Middle frontal gyrus (tissue), 1 donor: ENCODE data around the gene NRXN3.
"Not testable (repeated sequence)": the region's sequence is repeated elsewhere in the genome, so short reads cannot be mapped to it uniquely, and the experiment has no call there.

Experiments
- DNase-seq: peaks from one replicate; pipeline ENCODE4 v3.0.0-alpha.2; 2015; ENCODE audit warnings: low spot score; ENCODE audit errors: extremely low spot score

The NRXN3 gene

DNA sequence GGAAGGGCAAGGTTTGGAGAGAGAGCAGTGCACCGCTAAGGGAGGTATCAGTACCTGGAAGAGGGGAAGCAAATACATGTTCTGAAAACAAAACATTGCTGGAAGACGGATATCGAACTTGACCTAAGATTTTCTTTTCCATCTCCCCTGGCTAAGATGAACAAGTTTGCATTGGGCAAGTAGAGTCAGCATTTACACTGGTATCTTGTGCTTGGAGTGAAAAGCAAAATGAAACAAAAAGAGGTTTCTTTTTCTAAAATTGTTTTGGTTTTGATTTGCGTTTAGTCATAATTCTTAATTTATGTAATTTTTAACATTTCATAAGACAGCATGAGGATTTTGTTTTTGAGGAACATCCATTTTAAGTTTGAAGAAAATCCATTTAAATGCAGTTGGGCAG, 881.6 kb downstream of the NRXN3 start:
- DNase-seq, result no peak

DNA sequence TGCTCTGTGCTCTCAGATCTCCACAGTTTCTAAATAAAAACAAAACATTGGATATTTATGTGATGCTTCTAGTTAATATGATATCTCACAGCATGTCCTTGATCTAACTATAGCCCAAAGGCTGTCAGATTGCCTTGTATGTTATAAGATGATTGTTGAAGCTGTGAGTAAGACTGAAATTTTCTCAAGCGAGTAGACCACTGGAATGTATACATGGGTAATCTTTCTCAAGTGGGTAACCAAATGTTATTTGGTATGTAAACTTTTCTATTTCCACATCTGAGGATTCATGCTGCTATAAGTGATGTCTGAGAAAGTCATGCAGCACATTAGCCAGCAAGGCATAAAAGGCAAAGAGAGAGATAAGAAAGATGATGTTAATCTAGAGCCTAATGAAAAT, 886.7 kb downstream of the NRXN3 start:
- DNase-seq, result no peak

DNA sequence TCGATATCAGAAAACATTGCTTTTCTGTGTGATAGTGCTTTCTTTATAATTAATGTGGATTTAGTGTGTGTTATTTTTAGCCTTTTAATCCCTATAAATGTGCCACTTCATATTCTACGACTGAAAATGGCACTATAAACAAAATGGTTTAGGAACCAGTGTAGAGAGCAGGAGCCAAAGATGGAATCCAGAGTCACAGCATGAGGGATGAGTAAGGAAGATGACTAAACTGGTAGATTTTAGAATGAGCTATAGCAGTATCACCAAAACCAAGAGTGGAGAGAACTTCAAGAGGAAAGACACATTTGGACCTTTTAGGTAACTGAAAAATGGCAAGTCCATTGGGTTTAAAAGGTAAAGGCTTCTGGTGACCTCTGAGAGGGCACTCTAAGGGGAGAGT, 887.2 kb downstream of the NRXN3 start:
- no peak for DNase-seq

DNA sequence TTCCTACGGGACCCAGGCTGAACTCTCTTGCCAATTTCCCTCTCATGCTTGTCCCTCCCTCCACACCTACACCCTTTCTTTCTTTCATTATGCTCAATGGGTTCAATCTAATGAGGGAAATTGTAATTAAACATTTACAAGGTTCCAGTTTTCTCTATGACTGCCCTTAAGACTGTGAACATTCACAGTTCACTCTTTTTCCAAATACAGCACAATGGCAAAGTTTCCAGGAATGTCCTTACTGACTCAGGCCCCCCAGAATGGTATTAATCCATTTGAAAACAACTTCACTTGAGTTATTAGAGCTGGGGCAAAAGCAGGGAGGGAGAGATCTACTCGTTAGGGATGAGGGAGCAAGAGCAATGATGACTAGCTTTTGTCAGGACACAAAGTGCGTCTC, 892.1 kb downstream of the NRXN3 start:
- no peak for DNase-seq

DNA sequence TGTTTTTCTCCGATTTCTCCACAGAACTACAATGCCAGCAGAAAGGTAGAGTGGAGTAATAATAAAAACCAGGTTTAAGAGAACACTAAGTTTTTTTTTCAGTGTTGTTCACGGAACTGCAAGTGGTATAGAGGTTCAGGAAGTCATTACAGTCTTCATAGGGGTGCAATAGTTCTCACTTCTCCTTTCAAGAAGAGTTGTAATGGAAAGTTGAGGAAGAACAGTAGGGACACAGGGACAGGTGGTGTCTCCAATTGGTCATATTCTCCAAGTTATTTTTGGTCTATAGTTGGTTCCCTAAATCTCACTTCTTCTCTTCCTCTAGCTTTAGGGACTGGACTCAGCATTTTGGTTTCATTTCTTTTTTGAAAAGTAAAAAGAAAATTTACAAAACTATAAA, 894.0 kb downstream of the NRXN3 start:
- no peak for DNase-seq

DNA sequence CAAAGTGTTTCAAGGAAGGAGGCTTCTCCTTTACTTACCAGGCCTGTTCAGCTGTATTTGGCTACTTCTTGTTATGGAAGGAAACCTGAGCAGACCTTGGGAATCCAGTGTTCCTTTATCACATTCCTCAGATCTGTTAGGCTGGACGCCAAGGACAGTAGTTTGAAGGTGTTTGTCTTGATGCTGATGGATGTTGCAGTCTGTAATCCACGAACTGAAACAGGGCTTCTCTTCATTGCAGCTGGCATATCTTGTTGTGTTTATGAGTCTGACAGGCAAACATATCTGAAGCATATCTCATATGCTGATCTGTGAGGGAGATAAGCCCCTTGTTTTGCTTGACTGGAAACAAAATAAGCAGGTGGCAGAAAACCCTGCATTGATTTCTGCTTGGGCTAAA, 904.3 kb downstream of the NRXN3 start:
- DNase-seq, result no peak

DNA sequence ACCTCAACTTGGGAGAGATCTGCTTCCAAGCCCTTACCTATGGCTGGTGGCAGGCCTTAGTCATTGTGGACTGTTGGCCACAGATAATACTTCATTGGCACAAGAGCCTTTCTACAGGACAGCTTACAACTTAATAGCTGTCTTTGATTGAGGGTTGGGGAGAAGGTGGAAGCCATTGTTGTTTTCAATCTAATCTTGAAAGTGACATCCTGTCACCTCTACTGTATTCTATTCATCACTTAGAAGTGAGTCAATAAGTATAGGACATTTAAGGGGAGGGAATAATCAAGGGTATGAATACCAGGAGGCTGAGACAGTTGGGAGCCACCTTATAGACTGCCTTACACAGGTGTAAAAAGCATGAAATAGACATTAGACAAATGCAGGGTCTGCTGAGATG, 906.3 kb downstream of the NRXN3 start:
- no peak for DNase-seq

DNA sequence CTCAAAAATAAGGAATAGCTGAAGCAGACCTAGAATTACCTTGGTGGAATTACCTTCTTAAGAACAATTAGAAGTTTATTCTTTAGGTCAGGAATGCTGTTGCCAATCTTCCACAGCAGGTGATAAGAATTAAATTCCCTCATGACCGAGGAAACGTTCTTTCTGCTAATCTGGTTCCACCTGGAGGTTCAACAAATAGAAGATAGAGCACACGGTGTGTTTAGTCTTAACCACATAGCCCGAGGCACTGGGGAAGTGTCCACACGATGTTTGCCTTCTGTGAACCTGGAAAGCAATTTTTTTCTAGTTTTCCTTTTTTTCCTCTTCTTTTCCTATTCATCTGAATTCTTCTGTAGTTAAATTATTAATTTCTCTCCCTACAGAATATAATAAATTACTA, 906.9 kb downstream of the NRXN3 start:
- no peak for DNase-seq

DNA sequence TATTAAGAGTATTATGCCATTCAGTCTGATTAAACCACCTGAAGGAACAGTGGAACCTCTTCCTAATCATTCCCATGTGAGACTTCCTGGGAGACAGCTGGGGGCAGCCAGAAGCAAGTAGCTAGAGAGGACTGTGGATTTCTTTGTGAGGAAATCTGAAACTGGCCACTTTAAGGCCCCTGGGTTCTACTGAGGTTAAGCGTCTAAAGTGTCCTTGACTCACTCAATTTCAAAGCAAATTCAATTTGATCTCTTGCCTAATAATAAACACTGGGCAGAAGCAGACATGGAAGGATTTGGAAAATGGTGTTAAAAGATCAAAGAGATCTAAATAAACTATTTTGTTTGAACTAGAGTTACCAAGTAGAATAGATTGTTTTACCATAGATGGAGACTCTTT, 909.9 kb downstream of the NRXN3 start:
- no peak for DNase-seq

DNA sequence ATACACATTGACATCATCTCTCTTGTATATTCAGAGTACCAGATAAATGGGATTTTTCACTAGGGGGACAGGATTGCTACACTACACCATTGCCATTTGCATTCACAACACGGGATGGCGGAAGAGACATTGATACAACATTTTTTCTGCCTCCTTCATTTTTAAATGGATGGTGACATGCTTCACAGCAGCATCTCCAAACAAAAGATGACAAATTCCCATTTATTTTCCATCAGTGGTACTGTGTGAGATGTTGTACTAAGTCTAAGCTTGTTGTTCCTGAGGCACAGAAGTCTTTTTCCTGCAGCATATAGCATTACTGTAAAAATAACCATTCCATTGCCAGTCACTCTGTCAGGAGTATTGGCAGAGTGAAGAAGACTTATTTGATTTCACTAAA, 912.7 kb downstream of the NRXN3 start:
- DNase-seq, result no peak

DNA sequence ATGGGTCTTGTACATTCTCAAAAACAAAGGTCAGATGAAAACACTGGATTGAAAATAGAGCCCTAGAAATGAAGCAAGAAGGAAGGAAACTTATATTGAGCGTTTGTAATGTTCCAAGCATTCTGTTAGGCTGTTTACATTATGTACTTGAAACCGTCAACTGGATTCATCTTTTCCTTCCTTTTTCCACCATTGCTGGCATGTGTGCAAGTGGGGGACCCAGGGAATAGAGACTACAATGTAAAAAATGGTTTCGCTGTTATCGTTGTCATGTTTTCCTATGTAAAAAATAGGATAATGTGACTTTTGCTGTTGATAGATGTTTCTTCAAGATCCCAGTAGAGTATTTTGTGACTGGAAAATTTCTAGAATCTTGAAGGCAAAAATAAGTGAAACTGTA, 913.2 kb downstream of the NRXN3 start:
- DNase-seq, result no peak

DNA sequence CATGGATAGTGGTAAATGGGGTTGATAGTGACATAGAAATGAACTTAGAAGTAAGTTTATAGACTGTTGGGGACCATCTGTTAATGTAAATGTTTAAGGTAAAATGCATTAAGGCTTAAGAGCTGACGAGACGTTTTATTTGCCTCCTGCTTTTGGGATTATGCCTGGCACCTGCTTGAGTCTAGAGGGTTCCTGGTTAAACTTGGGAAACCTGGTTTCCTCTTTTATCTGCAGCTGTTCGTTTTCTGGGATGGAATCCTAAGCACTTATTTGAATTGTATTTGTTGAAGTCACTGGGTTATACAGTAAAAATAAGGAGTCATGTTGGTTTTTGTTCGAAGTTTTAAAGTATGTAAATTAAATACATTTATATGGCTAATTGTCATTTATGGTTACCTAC, 914.7 kb downstream of the NRXN3 start:
- DNase-seq, result no peak

DNA sequence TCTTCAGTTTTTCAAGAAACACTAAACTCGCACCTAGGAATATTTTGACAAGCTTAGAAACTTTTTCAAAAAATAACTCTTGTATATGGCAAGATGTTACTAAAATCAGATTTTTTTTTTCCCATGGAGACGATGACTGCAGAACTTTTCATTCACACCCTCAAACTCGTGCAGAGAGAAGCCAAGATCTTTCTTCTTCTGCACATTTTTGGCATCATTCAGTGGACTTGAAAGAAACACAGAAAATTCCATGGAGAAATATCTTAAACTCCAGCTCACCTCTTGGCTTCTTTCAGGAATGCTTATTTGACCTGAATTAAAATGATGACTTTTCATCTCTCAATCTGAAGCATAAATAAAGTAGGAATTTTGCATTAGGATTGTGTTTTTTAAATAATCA, 919.4 kb downstream of the NRXN3 start:
- DNase-seq, result no peak

DNA sequence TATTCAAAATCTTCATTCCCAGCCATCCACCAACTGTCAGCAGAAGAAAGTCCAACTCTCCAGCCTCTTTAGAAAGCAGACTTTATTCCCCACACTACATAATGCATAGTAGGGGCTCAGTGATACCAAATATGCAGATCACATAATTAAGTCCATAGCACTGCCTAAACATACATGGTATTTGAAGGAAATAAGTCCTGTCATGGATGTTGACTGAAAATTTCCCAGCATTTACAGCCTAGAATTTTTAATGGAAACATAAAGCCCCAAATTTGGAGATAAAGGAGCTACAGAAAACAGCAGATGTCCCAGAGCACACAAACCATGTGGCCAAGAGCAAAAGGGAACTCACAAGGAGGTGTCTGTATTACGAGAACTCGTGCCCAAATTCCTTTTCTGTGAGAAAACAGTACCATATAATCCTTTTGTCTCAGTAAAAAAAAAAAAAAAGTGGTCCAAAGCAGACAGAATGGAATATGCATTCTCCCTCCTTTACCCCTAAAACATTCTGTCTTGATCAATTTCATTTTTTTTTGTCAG, 920.5 kb downstream of the NRXN3 start:
- DNase-seq, result no peak

DNA sequence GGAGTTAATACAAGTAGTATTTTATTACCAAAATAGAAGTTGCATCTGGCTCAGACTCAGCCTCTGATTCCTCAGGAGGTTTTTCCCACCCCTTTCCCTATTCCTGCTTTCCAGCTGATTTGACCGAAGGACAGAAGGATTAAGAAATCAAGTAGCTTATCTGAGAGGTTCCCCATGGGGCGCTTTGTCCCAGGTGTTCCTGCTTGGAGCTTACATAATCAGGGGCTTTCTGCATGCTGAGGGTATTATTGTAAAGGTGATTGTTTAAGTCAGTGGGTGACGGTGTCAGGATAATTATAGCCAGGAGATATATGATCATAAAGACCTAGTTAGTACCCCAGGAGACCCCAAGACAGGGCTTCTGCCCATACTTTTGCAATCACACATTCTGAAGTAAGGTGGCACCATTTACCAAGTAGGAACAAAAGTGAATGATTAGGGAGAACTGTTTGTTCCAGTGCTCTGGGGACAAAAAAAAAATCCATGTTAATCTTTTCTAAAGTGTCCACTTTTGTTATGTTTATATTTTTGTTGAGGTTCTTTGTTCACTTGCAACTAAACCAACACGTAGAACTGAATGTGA, 921.3 kb downstream of the NRXN3 start:
- no peak for DNase-seq

DNA sequence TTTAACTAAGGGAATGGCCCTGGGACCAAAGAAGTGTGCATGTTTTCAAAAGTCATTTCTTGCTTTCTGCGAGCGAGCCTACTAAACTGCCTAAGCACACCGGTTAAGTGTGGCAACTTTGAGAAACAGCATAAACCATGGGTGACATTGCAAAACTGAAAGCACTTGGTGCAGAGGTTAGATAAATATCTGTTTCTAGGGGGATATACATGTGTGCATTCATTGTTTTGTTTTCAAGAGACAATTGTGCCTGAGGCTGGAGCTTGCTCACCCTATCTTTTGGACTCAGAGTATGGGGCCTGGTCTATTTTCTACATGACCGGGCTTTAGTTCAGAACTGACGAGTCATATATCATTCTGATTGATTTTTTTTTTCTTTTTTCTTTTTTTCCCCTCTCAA, 923.4 kb downstream of the NRXN3 start:
- no peak for DNase-seq

DNA sequence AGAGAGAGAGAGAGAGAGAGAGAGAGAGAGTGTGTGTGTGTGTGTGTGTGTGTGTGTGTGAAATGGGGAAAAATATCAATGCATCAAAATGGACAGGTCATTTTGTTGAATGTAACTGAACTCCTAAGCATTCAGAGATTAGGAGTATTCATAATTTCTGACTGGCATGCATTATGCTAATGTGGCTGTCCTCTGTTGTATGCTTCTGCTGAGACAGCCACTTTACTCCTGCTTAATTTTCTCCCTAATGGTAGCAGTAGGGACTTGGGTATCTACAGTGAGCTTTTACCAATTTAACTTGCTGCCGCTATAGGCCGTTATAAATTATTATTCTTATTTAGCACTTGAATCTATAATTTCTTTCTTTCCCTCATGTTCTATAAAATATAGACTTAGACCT, 924.8 kb downstream of the NRXN3 start:
- no peak for DNase-seq

DNA sequence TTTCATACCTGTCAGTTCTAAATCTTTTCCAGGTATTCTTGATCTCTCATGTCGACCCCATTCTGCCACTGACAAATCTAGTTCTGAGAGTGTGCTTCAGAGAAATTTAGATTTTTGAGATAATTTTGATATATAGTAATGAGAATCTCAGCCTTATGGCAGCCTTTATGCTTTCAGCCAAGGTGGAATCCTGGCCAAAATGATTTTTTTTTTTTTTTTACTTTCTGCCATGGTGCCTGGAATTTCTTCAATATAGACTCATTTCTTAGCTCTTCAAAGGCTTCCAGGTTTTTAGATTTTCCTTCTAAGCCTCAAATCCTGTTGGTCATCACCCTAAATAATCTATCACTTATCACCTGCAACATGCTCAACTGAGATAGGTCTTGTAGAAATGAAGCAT, 926.6 kb downstream of the NRXN3 start:
- DNase-seq, result no peak

DNA sequence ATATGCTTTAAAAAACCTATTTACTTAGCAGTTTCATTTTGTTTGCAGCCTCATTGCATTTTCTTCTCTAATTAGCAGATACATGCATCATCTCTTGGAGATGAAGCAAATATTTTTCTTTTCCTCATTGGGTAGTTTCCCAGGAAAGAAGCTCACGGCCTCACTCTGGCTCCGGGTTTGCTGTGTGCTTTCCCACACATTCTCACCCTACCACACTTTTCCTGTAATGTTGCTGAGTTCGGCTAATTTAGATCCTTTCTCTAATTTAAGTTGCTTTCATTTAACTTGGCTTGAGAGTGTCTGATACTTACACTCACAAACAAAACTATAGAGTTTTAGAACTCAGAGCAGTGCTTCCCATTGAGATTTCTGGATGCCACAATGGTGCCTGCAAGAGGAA, 928.2 kb downstream of the NRXN3 start:
- no peak for DNase-seq

DNA sequence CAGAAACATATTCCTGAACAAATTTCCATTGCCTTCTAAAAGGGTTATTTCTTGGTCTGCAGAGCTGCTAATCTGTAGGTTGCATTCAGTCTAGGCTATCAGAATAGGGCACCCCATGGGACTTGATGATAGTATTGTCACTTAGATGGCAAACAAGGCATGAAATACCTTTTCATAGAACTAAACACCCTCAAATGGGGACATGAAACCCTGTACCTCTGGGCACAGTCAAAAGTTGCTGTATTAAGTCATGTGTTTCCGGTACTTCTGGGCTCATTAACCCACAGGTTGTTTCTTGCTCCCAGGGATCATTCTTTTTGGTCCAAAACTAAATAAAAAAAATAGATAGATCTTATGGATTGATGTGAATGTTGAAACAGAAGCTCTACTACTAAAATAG, 930.4 kb downstream of the NRXN3 start:
- DNase-seq, result no peak

DNA sequence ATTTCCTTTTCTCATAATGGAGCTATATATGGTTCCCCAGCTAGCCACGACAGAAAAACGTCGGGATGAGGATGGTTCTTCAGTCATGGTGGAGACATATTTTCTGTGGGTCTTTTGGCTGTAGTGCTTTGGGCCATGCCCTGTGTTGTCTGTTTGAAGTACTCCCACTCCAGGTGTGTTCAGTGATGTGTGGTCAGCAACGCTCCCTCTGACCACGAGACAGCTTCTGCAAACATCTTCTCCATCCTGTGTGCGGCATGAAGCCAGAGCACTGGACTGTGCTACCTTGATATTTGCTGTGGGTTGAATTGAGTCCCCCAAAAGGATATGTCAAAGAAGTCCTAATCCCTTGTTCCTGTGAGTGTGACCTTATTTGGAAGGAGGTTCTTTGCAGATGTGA, 931.2 kb downstream of the NRXN3 start:
- DNase-seq, result no peak

DNA sequence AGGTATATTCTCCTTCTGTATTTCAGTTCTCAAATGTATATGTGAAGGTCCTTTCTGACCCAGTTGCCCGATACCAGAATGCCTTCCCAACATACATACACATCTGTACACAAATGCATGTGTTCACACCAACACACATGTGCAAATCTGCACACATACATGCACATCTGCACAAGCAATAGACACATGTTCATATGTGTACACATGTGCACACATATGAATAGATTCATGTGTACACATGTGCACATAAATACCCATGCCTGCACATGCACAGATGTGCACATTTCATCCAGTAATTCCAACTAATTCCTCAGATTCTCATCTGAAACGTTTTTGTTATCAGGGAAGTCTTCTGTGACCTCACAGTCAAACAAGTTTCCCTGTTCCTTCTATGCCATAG, 933.6 kb downstream of the NRXN3 start:
- no peak for DNase-seq

DNA sequence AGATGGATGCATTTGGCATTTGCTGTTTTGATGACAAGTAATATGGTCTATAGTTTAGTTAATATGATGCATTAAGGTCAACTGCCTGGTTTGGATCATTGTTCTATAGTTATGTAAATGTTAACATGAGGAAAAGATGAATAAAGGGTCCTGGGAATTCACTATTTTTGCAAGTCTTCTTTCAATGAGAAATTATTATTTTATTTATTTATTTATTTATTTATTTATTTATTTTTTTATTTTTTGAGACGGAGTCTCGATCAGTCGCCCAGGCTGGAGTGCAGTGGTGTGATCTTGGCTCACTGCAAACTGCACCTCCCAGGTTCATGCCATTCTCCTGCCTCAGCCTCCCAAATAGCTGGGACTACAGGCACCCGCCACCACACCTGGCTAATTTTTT, 940.4 kb downstream of the NRXN3 start:
- DNase-seq, result not testable (repeated sequence)

DNA sequence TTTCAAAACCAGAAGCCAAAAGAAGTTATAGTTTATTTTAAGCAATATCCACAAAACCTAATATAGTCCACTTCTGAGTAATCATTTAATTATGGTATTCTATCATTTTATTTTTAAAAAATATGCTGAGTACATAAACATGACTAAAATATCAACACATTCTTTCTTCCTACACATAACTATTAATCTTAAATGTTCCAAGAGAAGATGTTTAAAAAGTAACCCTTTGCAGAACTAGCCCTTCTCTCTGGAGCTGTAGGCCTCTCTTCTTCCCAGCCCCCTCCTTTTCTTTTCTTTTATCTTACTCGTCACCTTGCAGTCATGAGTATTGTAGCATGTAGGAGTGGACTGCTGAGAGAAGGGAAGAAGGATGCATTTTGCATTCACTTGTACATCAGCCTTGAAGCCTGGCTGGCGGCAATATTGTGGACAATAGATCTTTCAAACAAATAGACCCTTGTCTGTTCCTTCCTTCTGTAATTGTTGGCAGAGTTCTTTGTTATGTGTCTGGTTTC, 941.9 kb downstream of the NRXN3 start:
- DNase-seq, result no peak
